Limb (tissue), 2 donors: Measurements from ENCODE around the gene FAM210A.

Experiments used
- DNase-seq, 2 donors: peaks; one replicate each; pipeline ENCODE4 v3.0.0-alpha.2; 2016; ENCODE audit errors: extremely low spot score in 2 of 2

The FAM210A gene

GRCh38 chr18:13646633-13647032 lies 79.7 kb downstream of the FAM210A start:
- DNase-seq = no peak

- no peak for DNase-seq
Measured at GRCh38 chr18:13645093-13645492, 81.3 kb downstream of the FAM210A start.

DNA sequence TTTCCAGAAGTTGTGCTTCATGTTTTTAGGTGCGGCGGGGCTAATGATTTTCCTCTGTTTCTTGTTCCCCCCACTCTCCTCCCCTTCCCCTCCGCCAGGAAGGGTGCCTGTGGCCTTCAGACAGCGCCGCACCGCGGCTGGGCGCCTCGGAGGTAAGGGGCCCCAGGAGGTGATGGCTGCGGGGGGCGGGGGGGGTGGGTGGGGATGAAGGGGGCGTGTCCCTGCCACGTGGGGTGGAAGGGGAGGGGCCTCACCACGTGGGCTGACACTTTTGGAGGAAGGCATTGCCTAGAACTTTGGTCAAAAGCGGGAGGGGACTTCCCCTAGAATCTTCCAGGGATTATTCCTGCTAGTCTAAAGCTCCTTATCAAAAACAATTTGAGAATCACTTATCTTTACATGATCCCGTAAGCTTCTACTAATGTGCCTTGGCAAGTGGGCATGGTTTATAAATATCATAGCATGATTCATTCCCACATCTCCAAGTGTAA lies 83.1 kb downstream of the FAM210A start:
- DNase-seq = peak in 1 of 2 donors; percentile 36

DNA sequence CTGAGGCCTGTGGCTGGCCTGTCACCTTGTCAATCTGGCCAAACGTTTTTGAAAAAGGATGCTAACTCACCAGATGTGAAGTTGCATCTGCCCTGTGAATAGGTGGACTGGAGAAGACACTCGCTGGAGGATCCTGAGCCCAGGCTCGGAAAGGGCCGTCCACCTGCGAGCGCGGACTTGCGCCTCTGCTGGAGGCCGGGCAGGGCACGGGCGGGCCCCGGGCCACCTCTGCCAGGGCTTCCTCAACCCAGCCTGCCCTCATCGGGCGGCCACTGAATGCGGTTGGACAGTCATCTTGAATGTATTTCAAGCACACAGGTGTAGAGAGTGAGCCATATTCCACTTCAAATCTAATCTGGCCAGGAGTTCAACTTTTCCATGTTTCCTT lies 83.9 kb downstream of the FAM210A start:
- no peak for DNase-seq

GRCh38 chr18:13641551-13642439 lies 84.6 kb downstream of the FAM210A start:
- peak; percentile 50 to 79 for DNase-seq

GRCh38 chr18:13640266-13640860 lies 86.0 kb downstream of the FAM210A start:
- DNase-seq = no peak

DNA sequence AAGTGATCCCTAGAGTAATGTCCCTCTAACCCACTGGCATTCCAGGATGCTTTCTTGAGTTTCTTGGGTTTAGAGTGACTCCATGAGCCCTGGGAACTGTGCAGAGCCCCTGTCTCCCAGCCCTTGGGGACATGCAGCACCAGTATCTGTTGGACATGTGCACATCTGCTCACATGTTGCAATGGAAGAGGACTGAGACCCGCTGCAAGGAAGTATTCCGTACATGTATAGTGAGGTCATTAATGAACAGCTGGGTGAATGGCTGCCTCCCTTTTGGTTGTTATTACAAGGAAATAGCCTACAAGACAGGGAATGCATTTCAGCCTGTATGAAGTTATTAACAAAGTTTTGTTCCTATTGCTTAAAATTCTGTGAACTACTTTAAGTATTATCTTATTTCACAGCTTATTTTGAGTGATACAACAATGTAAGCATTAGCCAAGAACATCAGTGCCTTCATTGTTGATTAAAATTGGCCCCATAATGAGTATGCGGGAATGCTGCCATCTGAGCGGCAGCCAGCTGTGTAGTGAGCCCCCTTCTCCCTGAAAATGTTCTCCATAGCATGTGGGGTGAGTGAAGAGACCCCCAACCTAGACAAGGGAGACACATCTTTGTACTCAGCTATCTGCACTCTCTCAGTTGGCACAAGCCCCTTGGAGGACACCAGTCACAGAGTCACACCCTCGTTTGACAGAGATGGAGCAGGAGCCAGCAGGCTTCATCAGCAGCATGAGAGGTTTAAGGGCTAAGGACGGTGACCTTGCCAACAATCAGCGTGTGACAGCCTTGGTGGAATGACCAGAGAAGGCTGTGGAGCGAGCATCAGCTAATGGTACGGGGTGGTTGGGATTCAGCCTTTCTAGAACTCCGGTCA lies 87.4 kb downstream of the FAM210A start:
- DNase-seq = no peak

GRCh38 chr18:13635046-13635445 lies 91.3 kb downstream of the FAM210A start:
- no peak for DNase-seq

GRCh38 chr18:13633700-13634099 lies 92.7 kb downstream of the FAM210A start:
- DNase-seq = no peak

DNA sequence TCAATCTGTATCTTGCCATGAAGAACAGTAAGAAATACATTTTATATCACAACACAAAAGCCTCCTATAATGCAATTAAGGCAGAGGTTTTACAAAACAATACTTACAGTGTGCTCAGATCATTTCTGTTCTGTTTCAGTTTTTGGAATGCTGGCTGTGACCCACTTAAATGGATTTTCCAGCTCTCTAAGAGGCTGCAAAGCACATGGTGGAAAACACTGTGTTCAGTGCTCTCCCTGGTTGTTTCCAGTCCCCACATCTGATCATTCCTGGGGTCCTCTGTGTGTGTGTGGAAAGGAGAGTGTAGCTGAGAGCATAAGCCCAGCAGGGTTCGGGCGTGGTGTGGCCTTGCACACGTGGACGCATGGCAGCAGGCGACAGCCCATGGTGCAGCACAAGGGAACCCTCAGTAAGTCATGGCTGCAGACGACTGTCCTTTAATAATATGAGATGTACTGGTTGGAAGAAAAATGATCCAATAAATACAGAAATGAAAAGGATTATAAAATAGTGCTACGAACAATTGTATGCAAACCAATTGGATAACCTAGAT lies 95.6 kb downstream of the FAM210A start:
- peak in 1 of 2 donors; percentile 21 for DNase-seq

DNA sequence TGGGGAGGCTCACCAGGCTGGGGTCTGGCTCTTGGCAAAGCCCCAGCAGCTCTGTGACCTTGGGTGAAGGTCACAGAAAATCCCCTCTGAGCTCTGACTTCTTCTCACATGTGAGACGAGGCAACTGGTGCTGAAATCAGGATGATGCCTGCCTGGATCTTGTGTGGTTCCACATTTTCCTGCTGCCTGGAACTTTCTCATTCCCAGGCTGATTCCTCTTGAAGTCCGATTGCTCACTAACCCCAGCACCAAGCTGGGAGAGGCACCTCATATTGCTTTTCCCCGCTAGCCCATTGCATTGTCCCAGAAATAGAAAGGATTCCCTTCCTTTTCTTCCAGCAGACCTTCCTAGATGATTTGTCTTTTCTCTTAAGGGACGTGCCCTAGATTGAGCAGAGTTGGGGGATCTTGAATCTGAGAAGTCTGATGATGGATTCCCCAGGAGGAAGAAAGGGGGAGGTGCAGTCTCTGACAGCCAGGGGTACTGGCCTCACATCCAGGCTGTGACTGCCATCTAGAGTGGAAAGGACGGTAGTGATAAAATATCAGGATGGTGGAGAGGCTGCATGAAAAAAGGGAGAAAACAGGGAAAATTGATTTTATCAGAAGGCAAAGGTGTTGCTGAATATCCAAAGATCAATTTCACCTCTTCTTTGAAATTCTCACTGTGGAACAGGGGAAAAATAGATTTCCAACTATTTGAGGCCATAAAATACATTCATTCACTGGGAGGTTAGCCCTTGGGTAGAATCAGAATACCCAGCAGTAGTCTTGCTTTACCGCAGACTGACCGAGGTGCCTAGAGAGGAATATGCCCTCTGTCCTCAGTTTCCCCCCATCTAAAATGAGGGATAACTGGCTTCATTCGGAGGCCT lies 96.3 kb downstream of the FAM210A start:
- DNase-seq = peak; percentile 75

GRCh38 chr18:13628211-13628610 lies 98.1 kb downstream of the FAM210A start:
- no peak for DNase-seq

- peak in 1 of 2 donors; percentile 26 for DNase-seq
Measured at GRCh38 chr18:13627639-13628038, 98.7 kb downstream of the FAM210A start.

DNA sequence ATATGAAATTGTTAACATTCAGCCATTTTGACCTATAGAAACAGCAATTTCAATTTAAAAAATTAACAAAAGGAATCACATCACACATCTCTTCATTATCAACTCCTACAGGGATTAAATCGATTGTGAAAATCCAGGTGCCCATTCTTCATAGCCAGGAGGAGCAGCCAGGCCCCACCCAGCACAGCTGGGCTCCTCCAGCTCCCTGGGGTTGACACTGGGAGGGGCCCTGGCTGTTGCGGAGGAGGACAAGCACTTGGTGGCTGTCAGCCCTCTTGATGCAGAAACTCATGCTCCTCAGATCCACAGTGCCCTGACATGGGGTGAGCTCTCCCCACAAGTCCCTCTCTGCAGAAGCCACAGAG lies 99.8 kb downstream of the FAM210A start:
- DNase-seq = no peak

- DNase-seq = no peak
Measured at GRCh38 chr18:13625843-13626543, 100.4 kb downstream of the FAM210A start.

GRCh38 chr18:13625355-13625754 lies 101.0 kb downstream of the FAM210A start:
- DNase-seq = peak in 1 of 2 donors; percentile 18

DNA sequence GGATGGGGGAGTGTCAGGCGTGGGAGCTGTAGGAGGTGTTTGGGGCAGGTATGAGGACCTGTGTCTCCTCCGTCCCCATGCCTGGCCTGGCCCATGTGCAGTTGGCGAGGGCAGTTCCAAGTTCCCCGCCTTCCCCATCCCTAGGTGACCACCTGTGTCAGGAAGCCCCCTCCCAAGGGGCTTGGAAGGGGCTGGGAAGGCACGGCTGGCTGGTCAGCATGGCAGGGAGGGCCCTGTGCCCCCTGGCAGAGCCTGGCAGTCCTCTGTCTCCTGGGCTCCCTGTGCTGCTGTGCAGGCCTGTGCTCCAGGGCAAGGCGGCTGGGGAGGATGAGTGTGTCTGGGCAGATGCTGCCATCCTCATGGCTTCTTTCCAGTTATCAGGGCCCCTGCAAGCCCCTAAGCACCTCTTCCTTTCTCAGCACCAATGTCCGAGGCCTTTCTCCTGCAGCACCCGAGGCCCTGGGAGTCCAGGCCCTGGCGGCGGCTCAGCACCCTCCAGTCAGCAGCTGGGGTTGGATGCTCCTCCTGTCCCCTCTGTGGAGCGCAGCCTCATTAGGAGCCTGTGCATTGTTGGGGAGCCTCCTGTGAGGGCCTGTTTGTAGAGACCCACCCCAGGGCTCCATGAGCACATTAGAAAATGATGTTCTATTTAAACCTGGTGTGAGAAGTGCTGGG lies 101.7 kb downstream of the FAM210A start:
- DNase-seq = peak in 1 of 2 donors; percentile 24

- DNase-seq = no peak
Measured at GRCh38 chr18:13623871-13624270, 102.5 kb downstream of the FAM210A start.

- DNase-seq = no peak
Measured at GRCh38 chr18:13623348-13623747, 103.0 kb downstream of the FAM210A start.
